GM18505 (cell line): Measurements from ENCODE around the gene SDK1.

Source experiments
- ATAC-seq: cut with Tn5 transposase; IDR thresholded peaks from one replicate; pipeline ENCODE4 v1.9.1; 2021; ENCODE audit not compliant: unreplicated experiment
- POLR2A ChIP-seq: IDR thresholded peaks from 4 replicates; pipeline ENCODE4 v1.6.1; 2011; ENCODE audit warnings: borderline replicate concordance; ENCODE audit not compliant: insufficient read depth, insufficient read length; ENCODE audit errors: extremely low read depth

SDK1 gene

DNA sequence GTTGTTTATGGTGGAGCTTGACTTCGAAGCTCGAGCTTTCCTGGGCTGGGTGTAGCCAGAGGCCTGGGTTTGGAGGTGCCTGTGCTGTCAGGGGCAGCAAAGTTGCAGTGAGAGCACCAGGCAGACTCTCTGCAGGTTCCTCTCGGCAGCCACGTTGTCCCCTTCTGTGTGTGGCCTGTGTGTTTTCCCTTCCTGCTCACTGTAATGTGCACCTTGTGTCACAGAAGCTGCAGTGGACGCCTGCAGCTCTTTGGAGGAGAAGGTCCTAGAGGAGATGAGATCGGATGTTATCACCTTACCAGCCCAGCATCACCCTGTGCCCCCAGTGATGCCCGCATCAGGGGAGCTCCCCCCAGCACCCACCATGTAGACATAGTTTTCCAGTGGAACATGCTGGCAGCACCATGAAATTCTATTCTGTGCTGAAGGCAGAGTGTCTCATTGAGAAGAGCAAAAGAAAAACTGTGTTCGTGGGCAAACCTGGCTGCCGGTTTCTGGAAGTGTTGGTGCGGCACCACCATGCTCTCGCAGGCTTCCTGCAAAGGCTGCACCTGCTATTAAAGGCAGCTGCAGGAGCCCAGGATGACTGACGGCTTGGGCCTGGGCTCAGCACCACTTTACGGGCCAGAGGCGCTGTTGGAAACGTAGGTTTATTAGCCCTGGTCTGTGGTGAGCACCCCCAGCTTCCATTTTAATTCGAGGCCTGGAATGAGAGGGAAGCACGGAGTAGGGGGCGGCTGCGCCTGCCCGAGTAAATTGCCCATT lies 771.3 kb downstream of the SDK1 start:
- no peak for ATAC-seq
- TF ChIP-seq POLR2A: no peak

DNA sequence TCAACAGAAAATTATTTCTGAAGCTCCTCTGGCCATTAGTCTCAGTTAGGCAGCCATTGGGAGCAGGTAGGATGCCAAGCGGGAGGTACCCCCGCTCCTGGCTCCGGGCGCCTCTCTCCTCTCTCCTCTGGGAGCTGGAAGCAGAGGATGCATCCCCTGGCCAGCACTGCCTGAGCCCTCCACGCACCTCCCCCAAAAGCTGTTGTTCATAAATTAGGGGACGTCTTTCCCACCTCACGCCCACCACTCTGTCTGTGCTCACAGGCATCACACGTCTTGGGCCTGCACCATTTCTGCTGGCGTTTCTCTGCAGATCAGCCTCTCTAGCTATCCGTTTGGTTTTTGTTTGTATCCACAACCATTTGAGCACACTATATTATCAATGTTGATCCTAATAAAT lies 772.0 kb downstream of the SDK1 start:
- no peak for TF ChIP-seq POLR2A
- no peak for ATAC-seq

DNA sequence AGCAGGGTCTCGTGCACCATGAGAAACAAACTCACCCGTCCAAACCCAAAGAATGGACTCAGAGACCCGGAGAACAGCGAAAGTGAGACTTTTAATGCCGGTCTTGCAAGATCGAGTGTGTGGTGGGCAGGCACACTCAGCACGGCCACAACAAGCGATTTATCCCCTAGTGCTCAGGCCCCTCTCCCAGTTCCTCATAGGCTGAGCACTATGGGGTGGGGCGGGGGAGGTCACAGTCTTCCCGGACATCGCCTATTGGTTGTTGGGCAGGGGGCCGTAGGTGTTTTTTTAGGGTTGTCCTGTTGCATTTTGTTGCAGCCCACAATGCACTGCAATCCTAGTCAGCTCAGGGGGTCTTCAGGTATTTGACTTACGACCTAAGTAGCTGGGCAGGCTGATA lies 772.7 kb downstream of the SDK1 start:
- no peak for ATAC-seq
- no peak for TF ChIP-seq POLR2A

DNA sequence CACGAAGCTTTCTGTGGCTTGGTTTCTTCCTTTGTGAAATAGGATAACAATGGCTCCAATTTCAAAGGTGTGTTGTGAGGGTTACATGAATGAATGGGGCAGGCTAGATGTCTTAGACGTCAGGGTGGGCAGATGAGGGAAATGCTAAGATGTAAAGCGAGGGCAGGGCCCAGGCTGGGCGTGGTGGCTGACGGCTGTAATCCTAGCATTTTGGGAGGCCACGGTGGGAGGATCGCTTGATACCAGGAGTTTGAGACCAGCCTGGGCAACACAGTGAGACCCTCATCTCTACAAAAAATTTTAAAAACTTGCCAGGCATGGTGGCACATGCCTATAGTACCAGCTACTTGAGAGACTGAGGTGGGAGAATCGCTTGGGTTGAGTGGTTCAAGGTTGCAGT lies 773.4 kb downstream of the SDK1 start:
- no peak for ATAC-seq
- TF ChIP-seq POLR2A: no peak

DNA sequence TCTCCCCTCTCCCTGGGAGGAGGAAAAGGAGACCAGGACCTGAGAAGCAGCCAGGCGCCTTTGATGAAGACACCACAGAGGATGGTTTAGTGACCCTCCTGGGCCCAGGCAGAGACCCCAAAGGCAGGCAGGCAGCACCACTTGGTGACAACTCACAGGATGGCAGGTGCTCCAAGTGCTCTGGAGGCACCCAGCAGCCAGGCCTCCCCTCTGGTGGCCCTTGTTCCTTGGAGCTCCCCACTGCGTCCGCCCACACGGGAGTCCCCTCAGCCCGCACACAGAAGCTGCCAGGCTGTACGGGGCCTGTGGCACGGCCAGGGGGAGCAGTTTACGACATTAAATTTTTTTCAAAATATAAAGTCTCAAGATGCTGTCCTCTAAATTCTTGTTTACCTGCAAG lies 773.9 kb downstream of the SDK1 start:
- TF ChIP-seq POLR2A: no peak
- ATAC-seq: no peak

DNA sequence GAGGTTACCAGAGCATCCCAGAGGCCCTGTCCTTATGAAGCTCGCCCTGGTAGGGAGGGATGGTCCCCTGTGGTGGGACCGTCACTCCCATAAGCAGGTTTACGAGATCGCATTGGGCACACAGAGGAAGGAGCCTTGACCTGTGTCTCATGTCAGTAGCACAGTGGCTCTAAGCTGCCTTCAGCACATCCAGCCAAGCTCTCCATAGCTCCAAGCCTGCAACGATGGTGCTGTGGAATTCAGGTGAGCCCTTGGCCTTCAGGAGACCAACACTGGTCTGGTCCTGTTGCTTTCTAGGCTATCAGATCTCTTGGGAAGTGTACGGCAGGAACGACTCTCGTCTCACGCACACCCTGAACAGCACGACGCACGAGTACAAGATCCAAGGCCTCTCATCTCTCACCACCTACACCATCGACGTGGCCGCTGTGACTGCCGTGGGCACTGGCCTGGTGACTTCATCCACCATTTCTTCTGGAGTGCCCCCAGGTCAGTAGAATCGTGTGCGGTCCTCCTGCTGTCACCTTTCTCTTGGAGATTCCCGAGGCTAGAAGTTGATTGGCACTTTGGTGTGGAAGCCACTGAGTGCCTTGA lies 775.7 kb downstream of the SDK1 start:
- no peak for TF ChIP-seq POLR2A
- ATAC-seq: no peak

DNA sequence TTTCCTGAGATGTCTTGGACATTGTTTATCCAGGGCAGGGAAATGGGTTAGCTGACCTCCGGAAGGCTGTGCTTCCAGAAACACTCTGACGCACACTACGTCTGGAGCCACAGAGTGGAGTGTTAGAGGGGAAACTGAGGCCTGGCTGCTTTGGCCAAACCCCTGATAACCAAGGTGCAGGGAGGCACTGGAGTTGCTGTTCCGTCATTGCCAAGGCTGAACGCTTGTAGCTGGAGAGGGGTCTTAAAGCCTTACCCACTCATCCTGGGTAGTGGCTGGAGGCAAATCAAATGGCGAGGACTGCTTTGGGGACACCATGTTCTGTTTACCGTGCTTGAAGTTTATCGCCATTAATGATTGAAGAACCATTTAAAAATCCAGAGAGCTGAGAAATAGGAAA lies 776.9 kb downstream of the SDK1 start:
- no peak for TF ChIP-seq POLR2A
- no peak for ATAC-seq

DNA sequence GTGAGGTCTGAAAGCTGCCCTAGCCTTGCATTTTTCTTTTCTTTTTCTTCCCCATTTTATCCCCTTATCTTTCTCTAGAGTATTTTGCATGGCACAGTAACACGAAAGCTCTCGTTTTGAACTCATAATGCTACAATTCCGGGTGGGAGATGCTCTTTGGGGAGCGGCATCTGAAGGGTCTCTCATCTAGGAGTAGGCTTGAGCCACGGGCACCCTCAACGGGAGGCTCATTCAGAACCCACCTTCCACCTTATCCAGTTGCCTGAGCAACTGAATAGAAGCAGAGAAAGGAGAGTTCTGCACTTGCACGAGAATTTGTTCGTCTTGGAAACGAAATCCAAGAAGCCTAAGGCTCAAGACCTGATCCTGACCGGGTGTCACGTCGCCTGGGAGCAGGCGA lies 777.5 kb downstream of the SDK1 start:
- no peak for TF ChIP-seq POLR2A
- no peak for ATAC-seq

DNA sequence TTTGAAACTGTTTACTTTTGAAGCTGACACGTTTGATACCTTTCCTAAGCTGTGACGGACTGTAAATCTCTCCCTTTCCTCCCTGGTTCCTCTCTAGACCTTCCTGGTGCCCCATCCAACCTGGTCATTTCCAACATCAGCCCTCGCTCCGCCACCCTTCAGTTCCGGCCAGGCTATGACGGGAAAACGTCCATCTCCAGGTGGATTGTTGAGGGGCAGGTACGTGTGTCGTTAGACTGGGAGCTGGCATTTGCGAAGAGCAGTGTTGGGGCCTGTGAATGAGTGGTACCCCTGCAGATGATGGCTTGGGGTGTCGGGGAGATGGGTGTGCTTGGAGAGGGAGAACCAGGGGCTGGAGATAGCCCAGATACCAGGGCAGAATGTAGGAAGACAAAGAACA lies 778.3 kb downstream of the SDK1 start:
- no peak for ATAC-seq

GRCh38 chr7:4079956-4080355 lies 778.9 kb downstream of the SDK1 start:
- TF ChIP-seq POLR2A: no peak

More for the DNA sequence above, 778.3 kb downstream of the SDK1 start:
- no peak for TF ChIP-seq POLR2A

DNA sequence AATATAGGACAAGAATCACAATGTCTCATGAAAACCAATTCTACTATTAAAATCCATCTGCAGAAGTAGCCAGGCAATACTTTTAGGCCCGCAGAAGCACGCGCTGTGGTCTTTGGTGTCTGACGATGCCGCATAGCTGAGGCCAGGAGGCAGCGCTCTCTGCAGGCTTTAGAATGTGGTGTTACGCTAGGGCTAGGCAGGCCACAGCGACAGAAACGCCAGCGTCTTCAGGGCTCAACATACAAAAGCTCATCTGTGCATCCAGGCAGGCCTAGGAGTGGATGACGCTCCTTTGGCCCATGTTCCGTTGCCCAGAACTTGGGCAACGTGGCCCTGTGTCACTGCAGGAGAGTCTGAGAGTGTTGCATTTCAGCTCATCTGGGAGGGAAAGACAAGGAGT lies 779.9 kb downstream of the SDK1 start:
- no peak for ATAC-seq

More at GRCh38 chr7:4079956-4080355, 778.9 kb downstream of the SDK1 start:
- ATAC-seq: no peak

GRCh38 chr7:4083513-4083912 lies 782.5 kb downstream of the SDK1 start:
- no peak for ATAC-seq
- TF ChIP-seq POLR2A: no peak

More for the DNA sequence above, 779.9 kb downstream of the SDK1 start:
- TF ChIP-seq POLR2A: no peak

DNA sequence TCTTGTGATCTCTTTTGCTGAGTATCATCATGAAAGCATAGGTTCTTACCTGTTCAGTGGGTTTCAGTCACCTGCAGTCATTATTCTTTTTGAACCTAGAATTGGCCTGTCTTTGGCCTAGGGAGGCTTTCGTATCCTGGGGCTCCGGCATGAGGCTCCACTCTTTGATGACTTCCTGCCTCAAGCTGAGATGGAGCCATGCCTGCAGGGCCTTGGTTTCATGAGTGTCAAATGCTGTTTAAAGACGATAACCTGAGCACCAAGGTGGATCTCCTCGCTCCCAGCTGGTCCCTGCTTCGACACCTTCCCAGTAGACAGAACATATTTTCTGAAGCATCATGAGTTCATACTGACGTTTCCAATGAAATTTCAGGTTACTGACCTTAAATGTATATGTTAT lies 783.2 kb downstream of the SDK1 start:
- ATAC-seq: no peak
- no peak for TF ChIP-seq POLR2A

DNA sequence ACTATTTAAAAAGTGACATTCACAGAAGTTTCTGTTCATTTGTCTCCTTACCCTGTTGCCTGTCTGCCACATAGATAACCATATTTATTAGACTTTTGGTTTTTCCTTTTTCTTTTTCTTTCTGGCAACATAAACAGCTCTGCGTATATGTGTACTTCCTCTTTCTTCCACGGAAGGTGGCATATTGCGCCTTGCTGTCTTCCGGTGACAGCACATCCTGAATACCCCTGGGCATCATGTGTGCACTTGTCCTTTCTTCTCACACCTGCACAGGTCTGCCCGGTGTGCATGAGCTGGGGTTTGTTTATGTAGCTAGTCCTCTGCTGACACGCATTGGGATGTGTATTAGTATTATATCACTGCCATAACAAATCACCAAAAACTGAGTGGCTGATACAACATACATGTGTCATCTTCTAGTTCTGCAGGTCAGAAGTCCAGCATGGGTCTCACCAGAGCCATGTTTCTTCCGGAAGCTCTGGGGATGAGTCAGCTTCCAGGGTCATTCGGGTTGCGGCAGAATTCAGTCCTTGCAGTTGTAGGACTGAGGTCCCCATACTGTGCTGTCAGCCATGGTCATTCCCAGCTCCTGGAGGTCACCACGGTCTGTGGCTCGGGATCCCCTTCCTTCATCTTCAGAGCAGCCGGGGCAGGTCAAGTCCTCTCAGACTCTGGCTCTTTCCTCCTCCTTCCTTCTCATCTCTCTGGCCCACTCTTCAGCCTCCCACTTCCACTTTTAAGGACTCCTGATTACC lies 785.1 kb downstream of the SDK1 start:
- ATAC-seq: no peak
- no peak for TF ChIP-seq POLR2A
